K562 (cell line): Measurements from ENCODE around the gene ZDHHC14.

Experiments
- POLR2A ChIP-seq: fragments of 450-650 bp; conservative IDR thresholded peaks from 2 replicates; pipeline ENCODE4 v1.6.1; 2016
- SMARCA5 ChIP-seq: fragments of 450-650 bp; IDR thresholded peaks from 2 replicates; pipeline ENCODE4 v1.6.1; 2016
- TCF7 ChIP-seq: sonication (generic); IDR thresholded peaks from 2 replicates; pipeline ENCODE4 v1.6.1; 2016; ENCODE audit warnings: antibody characterized with exemption, borderline replicate concordance
- ZFP36 ChIP-seq: fragments of 150-350 bp; IDR thresholded peaks from 2 replicates; pipeline ENCODE4 v1.6.1; 2018; ENCODE audit warnings: low read length, low read depth; ENCODE audit not compliant: partially characterized antibody

DNA sequence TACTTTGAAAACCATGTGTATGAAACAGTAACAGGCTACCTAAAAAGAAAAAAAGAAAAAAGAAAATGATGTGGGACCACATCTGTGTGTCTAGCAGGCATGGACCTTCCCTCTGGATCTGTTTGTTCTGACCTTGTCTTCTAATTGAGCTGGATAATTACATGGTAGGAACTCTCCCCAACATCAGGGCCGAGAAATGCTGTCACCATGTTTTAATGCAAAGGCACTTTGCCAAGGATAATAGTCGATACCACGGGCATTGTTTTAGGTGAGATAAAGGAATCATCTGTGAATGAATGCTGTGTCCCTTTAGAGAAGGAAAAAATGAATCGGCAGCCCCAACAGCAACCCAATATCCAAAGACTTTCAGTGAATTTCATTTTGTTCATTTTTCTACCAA is 149.1 kb downstream of the ZDHHC14 start:
- TF ChIP-seq POLR2A (no peak), TCF7 (no peak), SMARCA5 (no peak), ZFP36 (no peak)
